Right lobe of liver (tissue), 6 donors: Measurements from ENCODE around the gene PGBD5. TPM values are rescaled to one million over a fixed set of nuclear protein-coding genes. Genes with fewer than 3 reads are reported as not detected.
A peak's percentile ranks its signal among the peaks of the same experiment; 100 is the strongest.

Experiments used
- ATAC-seq, 4 donors: fragments of 200-7000 bp; cut with Tn5 transposase; one replicate each; pipeline ENCODE4 v1.9.1; 2020; ENCODE audit warnings: mild to moderate bottlenecking in 4 of 4, moderate library complexity in 4 of 4
- DNase-seq, 3 donors: peaks; one replicate each; pipeline ENCODE4 v3.0.0-alpha.2; 2020
- H3K27ac ChIP-seq, 3 donors: fragments of 200-600 bp; one replicate each; pipeline ENCODE4 v1.8.0; 2022
- H3K27me3 ChIP-seq, 2 donors: fragments of 200-600 bp; one replicate each; pipeline ENCODE4 v1.8.0; 2022
- H3K36me3 ChIP-seq, 4 donors: fragments of 200-600 bp; sonication (generic) in 1 of 4; one replicate each; pipeline versions ENCODE4 v1.5.1 to v1.8.0; 2017 to 2022; ENCODE audit warnings: control low read depth in 1 of 4
- H3K4me1 ChIP-seq, 4 donors: fragments of 200-600 bp; sonication (generic) in 1 of 4; one replicate each; pipeline versions ENCODE4 v1.5.1 to v1.8.0; 2017 to 2022; ENCODE audit warnings: control low read depth in 1 of 4
- H3K4me3 ChIP-seq, 3 donors: fragments of 200-600 bp; one replicate each; pipeline ENCODE4 v1.8.0; 2022
- H3K9me3 ChIP-seq, 4 donors: fragments of 200-600 bp; sonication (generic) in 1 of 4; one replicate each; pipeline versions ENCODE4 v1.5.1 to v1.8.0; 2017 to 2022; ENCODE audit warnings: control low read depth in 1 of 4
- CTCF ChIP-seq, 4 donors: fragments of 200-600 bp in 3 of 4; fragments of 450-650 bp in 1 of 4; IDR thresholded peaks; one replicate each; pipeline versions ENCODE4 v1.5.1 to v1.8.0; 2016 to 2022; ENCODE audit warnings: antibody characterized with exemption in 4 of 4, mild to moderate bottlenecking in 2 of 4
- POLR2A ChIP-seq: fragments of 450-650 bp; IDR thresholded peaks from one replicate; pipeline ENCODE4 v1.6.1; 2017; ENCODE audit warnings: antibody characterized with exemption, mild to moderate bottlenecking
- WGBS: methylation state at CpG from one replicate; pipeline ENCODE4 v1.1.6; 2018; ENCODE audit warnings: low coverage, low lambda C conversion rate; ENCODE audit not compliant: insufficient coverage; ENCODE audit errors: missing lambda C conversion rate; 5-methylcytosine and 5-hydroxymethylcytosine counted together
- intact Hi-C, 2 donors: fragments of 100-400 bp; cut with DNase I; formaldehyde crosslinking; loops; one replicate each; pipeline versions ENCODE4 v1.11.2 to v1.14.1; 2022
- total RNA-seq, 6 experiments: library from RNA; depleted of rRNA in 2 of 6; stranded (reverse); fragments of >200 nt in 2 of 6; fragmentation: NEBNext Ultra II Directional in 3 of 6; extraction: Animal tissue kit (Norgen Biotek cat#: 25700) in 3 of 6; gene quantifications; one replicate each; pipeline versions ENCODE4 v1.1.0 to v1.2.4, GENCODE V29; 2016 to 2023
- donor health status: DM: no; HTN: yes; CAD: no.
- donor health status: DM: no; HTN: no; CAD: no.
- donor health status: DM: no; HTN: no; CAD: no.
- donor health status: DM: no; HTN: yes; CAD: no.
- donor health status: DM: no; HTN: yes; CAD: no.

The PGBD5 gene
- total RNA-seq, 6 experiments from 2014 or later, result 0.80 to 6.4 (median 2.4) TPM

- Histone ChIP-seq H3K4me1 (peaks cover 0 to 11% (median 3%) of the 10 kb centered on the region in 4 donors), H3K36me3 (no peaks in the 10 kb centered on the region), H3K9me3 (no peaks in the 10 kb centered on the region), H3K4me3 (no peak overlapping the region), H3K27me3 (no peaks in the 10 kb centered on the region), H3K27ac (no peak overlapping the region)
- no peak for TF ChIP-seq POLR2A
- TF ChIP-seq CTCF (IDR thresholded peaks at IDR 0.05), result no peak
- intact Hi-C loops, result no loop called here
- ATAC-seq (no peak), DNase-seq (no peak)
- WGBS, result 91% methylated on average over 8 of the region's 23 CpGs
These were observed 109.0 kb downstream of the PGBD5 start for GRCh38 chr1:230316864-230317745.

GRCh38 chr1:230315099-230315498, 111.0 kb downstream of the PGBD5 start:
- no peaks in the 10 kb centered on the region for H3K36me3 ChIP-seq
- intact Hi-C loops, result no loop called here
- H3K27ac ChIP-seq, result no peak overlapping the region
- TF ChIP-seq POLR2A (no peak), CTCF (IDR thresholded peaks at IDR 0.05) (no peak)
- no CpG with 5 or more reads among the region's 6 CpGs for WGBS
- H3K27me3 ChIP-seq, result no peaks in the 10 kb centered on the region
- ATAC-seq (no peak), DNase-seq (no peak)
- H3K9me3 ChIP-seq, result no peaks in the 10 kb centered on the region
- no peak overlapping the region for H3K4me3 ChIP-seq
- peaks cover 0 to 11% (median 3%) of the 10 kb centered on the region in 4 donors for H3K4me1 ChIP-seq

- H3K27me3 ChIP-seq, result no peaks in the 10 kb centered on the region
- no peak for DNase-seq
- no peak for ATAC-seq
- H3K9me3 ChIP-seq, result no peaks in the 10 kb centered on the region
- intact Hi-C loops, result no loop called here
- no peak overlapping the region for H3K27ac ChIP-seq
- H3K4me1 ChIP-seq, result peaks cover 0 to 11% (median 3%) of the 10 kb centered on the region in 4 donors
- TF ChIP-seq CTCF (IDR thresholded peaks at IDR 0.05) (no peak), POLR2A (no peak)
- 81% methylated on average over 4 of the region's 8 CpGs for WGBS
- no peak overlapping the region for H3K4me3 ChIP-seq
- H3K36me3 ChIP-seq, result no peaks in the 10 kb centered on the region
These were observed 112.0 kb downstream of the PGBD5 start for GRCh38 chr1:230314142-230314470.

GRCh38 chr1:230313453-230314141, 112.5 kb downstream of the PGBD5 start:
- no peaks in the 10 kb centered on the region for H3K27me3 ChIP-seq
- TF ChIP-seq CTCF (IDR thresholded peaks at IDR 0.05) (no peak), POLR2A (no peak)
- no peak overlapping the region for H3K4me3 ChIP-seq
- no peak overlapping the region for H3K27ac ChIP-seq
- no peaks in the 10 kb centered on the region for H3K9me3 ChIP-seq
- DNase-seq (peak in 1 of 3 donors; percentile 36), ATAC-seq (no peak)
- H3K4me1 ChIP-seq, result peaks cover 0 to 8% (median 3%) of the 10 kb centered on the region in 4 donors
- intact Hi-C loops, result no loop called here
- 84% methylated on average over 5 of the region's 12 CpGs for WGBS
- H3K36me3 ChIP-seq, result no peaks in the 10 kb centered on the region
